H9 (cell line): ENCODE data around the gene ERCC4. TPM values are rescaled to one million over a fixed set of nuclear protein-coding genes. Genes with fewer than 3 reads are reported as not detected.

Experiments
- DNase-seq: peaks from one replicate; pipeline ENCODE4 v3.0.0-alpha.2; 2017
- H2AFZ ChIP-seq: one replicate; pipeline ENCODE4 v1.6.1; 2013; ENCODE audit warnings: mild to moderate bottlenecking, low read length, control low read depth, moderate library complexity
- H2AK5ac ChIP-seq: 2 replicates; pipeline ENCODE4 v1.6.1; 2013; ENCODE audit warnings: low read length, control low read depth, mixed read lengths; ENCODE audit not compliant: insufficient read length
- H2BK120ac ChIP-seq: one replicate; pipeline ENCODE4 v1.6.1; 2013; ENCODE audit warnings: low read depth, mild to moderate bottlenecking, low read length, control low read depth, inconsistent platforms; ENCODE audit not compliant: poor library complexity, severe bottlenecking
- H2BK12ac ChIP-seq: 2 replicates; pipeline ENCODE4 v1.6.1; 2013; ENCODE audit warnings: low read length, control low read depth, mixed read lengths, low read depth; ENCODE audit not compliant: insufficient read length
- H2BK15ac ChIP-seq: 2 replicates; pipeline ENCODE4 v1.6.1; 2013; ENCODE audit warnings: low read depth, low read length, control low read depth
- H2BK20ac ChIP-seq: one replicate; pipeline ENCODE4 v1.6.1; 2013; ENCODE audit warnings: low read depth, mild to moderate bottlenecking, low read length, control low read depth, inconsistent platforms; ENCODE audit not compliant: poor library complexity, severe bottlenecking
- H2BK5ac ChIP-seq: 2 replicates; pipeline ENCODE4 v1.6.1; 2013; ENCODE audit warnings: low read length, control low read depth, mixed read lengths; ENCODE audit not compliant: insufficient read length
- H3K14ac ChIP-seq: 2 replicates; pipeline ENCODE4 v1.6.1; 2013; ENCODE audit warnings: low read length, control low read depth; ENCODE audit not compliant: insufficient read depth
- H3K18ac ChIP-seq: 2 replicates; pipeline ENCODE4 v1.6.1; 2013; ENCODE audit warnings: low read depth, mild to moderate bottlenecking, mixed read lengths, low read length, control low read depth; ENCODE audit not compliant: insufficient read length
- H3K23ac ChIP-seq: 2 replicates; pipeline ENCODE4 v1.6.1; 2013; ENCODE audit warnings: low read length, control low read depth, mixed read lengths, low read depth; ENCODE audit not compliant: insufficient read length
- H3K23me2 ChIP-seq: 2 replicates; pipeline ENCODE4 v1.6.1; 2013; ENCODE audit warnings: low read depth, mild to moderate bottlenecking, mixed read lengths, low read length, control low read depth; ENCODE audit not compliant: insufficient read length, poor library complexity, severe bottlenecking
- H3K27ac ChIP-seq: 2 replicates; pipeline ENCODE4 v1.5.1; 2013; ENCODE audit warnings: low read length, control low read depth, mixed read lengths, low read depth; ENCODE audit not compliant: insufficient read length
- H3K27me3 ChIP-seq: 2 replicates; pipeline ENCODE4 v1.6.1; 2013; ENCODE audit warnings: low read length, control low read depth, inconsistent platforms; ENCODE audit not compliant: insufficient read depth
- H3K4ac ChIP-seq: 2 replicates; pipeline ENCODE4 v1.6.1; 2013; ENCODE audit warnings: low read depth, mild to moderate bottlenecking, control low read depth, inconsistent platforms, low read length, moderate library complexity
- H3K4me1 ChIP-seq: 2 replicates; pipeline ENCODE4 v1.6.1; 2013; ENCODE audit warnings: low read length, control low read depth, inconsistent platforms; ENCODE audit not compliant: insufficient read depth
- H3K4me2 ChIP-seq: 2 replicates; pipeline ENCODE4 v1.6.1; 2013; ENCODE audit warnings: low read length, control low read depth, mixed read lengths; ENCODE audit not compliant: insufficient read length, insufficient read depth
- H3K56ac ChIP-seq: 2 replicates; pipeline ENCODE4 v1.6.1; 2013; ENCODE audit warnings: low read depth, mild to moderate bottlenecking, mixed read lengths, low read length, control low read depth; ENCODE audit not compliant: insufficient read length
- H3K79me1 ChIP-seq: 2 replicates; pipeline ENCODE4 v1.6.1; 2013; ENCODE audit warnings: low read depth, mild to moderate bottlenecking, moderate library complexity, low read length, control low read depth, inconsistent platforms; ENCODE audit not compliant: insufficient read depth, poor library complexity, severe bottlenecking
- H3K79me2 ChIP-seq: 2 replicates; pipeline ENCODE4 v1.6.1; 2013; ENCODE audit warnings: low read length, control low read depth, inconsistent platforms; ENCODE audit not compliant: insufficient read depth
- H3K9ac ChIP-seq: 2 replicates; pipeline ENCODE4 v1.6.1; 2013; ENCODE audit warnings: low read length, control low read depth, mixed read lengths; ENCODE audit not compliant: insufficient read length; ENCODE audit errors: extremely low read depth
- H3K9me3 ChIP-seq: one replicate; pipeline ENCODE4 v1.6.1; 2013; ENCODE audit warnings: low read depth, low read length, inconsistent platforms; ENCODE audit not compliant: control insufficient read depth
- H3T11ph ChIP-seq: one replicate; pipeline ENCODE4 v1.6.1; 2013; ENCODE audit warnings: mild to moderate bottlenecking, low read length, control low read depth, inconsistent platforms
- H4K20me1 ChIP-seq: one replicate; pipeline ENCODE4 v1.6.1; 2013; ENCODE audit not compliant: control insufficient read depth, insufficient read length, insufficient read depth
- H4K5ac ChIP-seq: 2 replicates; pipeline ENCODE4 v1.6.1; 2013; ENCODE audit warnings: low read depth, mild to moderate bottlenecking, mixed read lengths, low read length, control low read depth; ENCODE audit not compliant: insufficient read length
- H4K8ac ChIP-seq: replicated peaks from 2 replicates; pipeline ENCODE4 v1.6.1; 2013; ENCODE audit warnings: low read length, control low read depth, mixed read lengths, low read depth; ENCODE audit not compliant: insufficient read length
- H4K91ac ChIP-seq: 2 replicates; pipeline ENCODE4 v1.6.1; 2013; ENCODE audit warnings: low read depth, mild to moderate bottlenecking, moderate library complexity, mixed read lengths, low read length, control low read depth; ENCODE audit not compliant: insufficient read length
- H3K27ac Mint-ChIP-seq, 3 experiments: 2 replicates in 2 of 3; 3 replicates in 1 of 3; pipeline ENCODE4 v1.8.0; 2020 to 2021; ENCODE audit warnings: mixed read lengths in 3 of 3, mild to moderate bottlenecking in 1 of 3, moderate library complexity in 1 of 3
- H3K27me3 Mint-ChIP-seq: 2 replicates; pipeline ENCODE4 v1.8.0; 2021; ENCODE audit warnings: low read depth, mild to moderate bottlenecking, moderate library complexity, mixed read lengths
- H3K36me3 Mint-ChIP-seq, 3 experiments: 2 replicates in 2 of 3; 3 replicates in 1 of 3; pipeline ENCODE4 v1.8.0; 2020 to 2021; ENCODE audit warnings: low read depth in 3 of 3, mixed read lengths in 3 of 3; ENCODE audit not compliant: insufficient read depth in 1 of 3
- H3K4me1 Mint-ChIP-seq, 2 experiments: 2 replicates each; pipeline ENCODE4 v1.8.0; 2020; ENCODE audit warnings: mixed read lengths in 2 of 2
- H3K4me3 Mint-ChIP-seq, 2 experiments: 2 replicates in 1 of 2; 3 replicates in 1 of 2; pipeline ENCODE4 v1.8.0; 2020 to 2021; ENCODE audit warnings: mild to moderate bottlenecking in 2 of 2, mixed read lengths in 2 of 2, moderate library complexity in 1 of 2
- H3K9me3 Mint-ChIP-seq, 2 experiments: 2 replicates in 1 of 2; 3 replicates in 1 of 2; pipeline ENCODE4 v1.8.0; 2020; ENCODE audit warnings: mild to moderate bottlenecking in 2 of 2, mixed read lengths in 2 of 2, moderate library complexity in 1 of 2
- WGBS: extraction: QIAGEN DNeasy Blood & Tissue Kit; methylation state at CpG from one replicate; pipeline ENCODE4 v1.1.7; 2013; ENCODE audit warnings: missing lambda C conversion rate, low lambda C conversion rate, mixed read lengths; ENCODE audit not compliant: insufficient read length; ENCODE audit errors: extremely low coverage; 5-methylcytosine and 5-hydroxymethylcytosine counted together
- total RNA-seq: library from RNA; stranded (reverse); gene quantifications from 2 replicates; pipeline ENCODE4 v1.2.1, GENCODE V29; 2021
- TF ChIP-seq, protein P1 (sequence below): fragments of 200-600 bp; sonication (generic); conservative IDR thresholded peaks from 3 replicates; pipeline ENCODE4 v1.8.0; 2021; ENCODE audit warnings: antibody characterized with exemption, mild to moderate bottlenecking

Gene ERCC4
- total RNA-seq, 1 experiment from 2014 or later: 15.6 TPM

DNA sequence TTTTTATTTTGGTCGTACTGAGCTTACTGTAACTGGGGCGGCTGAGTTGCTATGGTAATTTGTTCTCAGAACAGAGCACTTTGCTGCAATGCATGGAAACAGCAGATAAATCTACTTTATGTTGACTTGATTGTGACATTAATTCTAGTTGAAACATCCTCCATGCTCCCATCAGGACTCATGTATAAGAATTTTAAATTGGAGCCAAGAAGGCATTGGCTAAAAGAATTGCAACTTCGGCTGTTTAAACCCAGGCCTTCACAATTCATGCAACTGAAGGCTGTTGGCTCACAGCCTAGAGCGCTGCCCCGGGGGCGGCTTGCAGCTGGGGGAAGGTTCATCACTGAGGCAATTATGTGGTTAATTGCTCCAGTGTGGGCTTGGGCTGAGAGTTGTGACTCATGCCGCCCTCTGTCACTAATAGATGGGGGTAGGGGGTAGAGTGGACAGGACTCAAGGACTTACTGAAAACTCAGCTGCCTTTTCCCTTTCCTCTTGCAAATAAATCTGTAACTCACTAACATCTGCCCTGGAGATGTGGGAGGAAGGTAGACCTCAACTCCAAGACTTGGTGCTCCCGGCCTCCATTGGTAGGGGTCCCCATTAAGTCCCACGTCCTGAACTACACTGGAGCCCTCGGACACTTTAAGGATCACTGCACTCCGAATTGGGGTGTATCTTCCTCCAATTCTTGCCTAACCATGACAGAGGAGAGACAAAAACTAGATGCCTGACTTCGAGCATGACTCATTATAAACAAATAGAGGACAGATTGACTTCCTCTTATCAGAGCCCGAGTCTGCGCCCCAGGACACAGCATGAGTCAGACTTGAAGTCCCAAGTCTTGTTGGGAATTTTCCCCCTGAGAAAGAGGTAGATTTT is 37.5 kb downstream of the ERCC4 start:
- H3K4me1 Mint-ChIP-seq: peaks cover 18 to 22% of the 10 kb centered on the region in 2 experiments
- Histone ChIP-seq H3K4me2 (no peak overlapping the region), H2AFZ (no peak overlapping the region), H2BK12ac (no peak overlapping the region), H2BK15ac (no peak overlapping the region), H3T11ph (no peak overlapping the region), H3K9ac (no peak overlapping the region), H2BK120ac (no peak overlapping the region), H3K14ac (no peak overlapping the region), H2AK5ac (no peak overlapping the region), H3K4me1 (no peaks in the 10 kb centered on the region), H3K18ac (no peak overlapping the region), H3K27me3 (no peaks in the 10 kb centered on the region), H2BK20ac (no peak overlapping the region), H4K5ac (no peak overlapping the region), H3K23me2 (no peaks in the 10 kb centered on the region), H4K91ac (no peak overlapping the region), H3K56ac (no peak overlapping the region), H4K20me1 (no peaks in the 10 kb centered on the region), H4K8ac (no peak overlapping the region), H3K27ac (no peak overlapping the region), H3K79me1 (no peaks in the 10 kb centered on the region), H3K4ac (no peak overlapping the region), H3K79me2 (no peaks in the 10 kb centered on the region), H3K9me3 (no peaks in the 10 kb centered on the region), H2BK5ac (no peak overlapping the region), H3K23ac (no peak overlapping the region)
- DNase-seq: no peak
- no peaks in the 10 kb centered on the region; the same call in 1 of the 2 replicates for H3K27me3 Mint-ChIP-seq
- H3K9me3 Mint-ChIP-seq: no peaks in the 10 kb centered on the region
- no peak overlapping the region for H3K4me3 Mint-ChIP-seq
- TF ChIP-seq, protein P1, sequence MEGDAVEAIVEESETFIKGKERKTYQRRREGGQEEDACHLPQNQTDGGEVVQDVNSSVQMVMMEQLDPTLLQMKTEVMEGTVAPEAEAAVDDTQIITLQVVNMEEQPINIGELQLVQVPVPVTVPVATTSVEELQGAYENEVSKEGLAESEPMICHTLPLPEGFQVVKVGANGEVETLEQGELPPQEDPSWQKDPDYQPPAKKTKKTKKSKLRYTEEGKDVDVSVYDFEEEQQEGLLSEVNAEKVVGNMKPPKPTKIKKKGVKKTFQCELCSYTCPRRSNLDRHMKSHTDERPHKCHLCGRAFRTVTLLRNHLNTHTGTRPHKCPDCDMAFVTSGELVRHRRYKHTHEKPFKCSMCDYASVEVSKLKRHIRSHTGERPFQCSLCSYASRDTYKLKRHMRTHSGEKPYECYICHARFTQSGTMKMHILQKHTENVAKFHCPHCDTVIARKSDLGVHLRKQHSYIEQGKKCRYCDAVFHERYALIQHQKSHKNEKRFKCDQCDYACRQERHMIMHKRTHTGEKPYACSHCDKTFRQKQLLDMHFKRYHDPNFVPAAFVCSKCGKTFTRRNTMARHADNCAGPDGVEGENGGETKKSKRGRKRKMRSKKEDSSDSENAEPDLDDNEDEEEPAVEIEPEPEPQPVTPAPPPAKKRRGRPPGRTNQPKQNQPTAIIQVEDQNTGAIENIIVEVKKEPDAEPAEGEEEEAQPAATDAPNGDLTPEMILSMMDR: no peak
- WGBS: no CpG with 5 or more reads among the region's 14 CpGs
- H3K36me3 Mint-ChIP-seq: no peaks in the 10 kb centered on the region
- no peak overlapping the region for H3K27ac Mint-ChIP-seq
